Lower leg skin (tissue), 3 donors: ENCODE data around the gene NCMAP.

Experiments used
- POLR2A ChIP-seq, 2 donors: fragments of 450-650 bp; IDR thresholded peaks; one replicate each; pipeline ENCODE4 v1.6.1; 2016 to 2017; ENCODE audit warnings: antibody characterized with exemption in 2 of 2, mild to moderate bottlenecking in 1 of 2, moderate library complexity in 1 of 2
- TF ChIP-seq, protein P1 (sequence below), 3 donors: fragments of 450-650 bp; IDR thresholded peaks; one replicate each; pipeline ENCODE4 v1.5.1; 2016; ENCODE audit warnings: antibody characterized with exemption in 3 of 3, mild to moderate bottlenecking in 3 of 3, moderate library complexity in 2 of 3

GRCh38 chr1:24535778-24536177, 20.1 kb upstream of the NCMAP start:
- TF ChIP-seq, protein P1, sequence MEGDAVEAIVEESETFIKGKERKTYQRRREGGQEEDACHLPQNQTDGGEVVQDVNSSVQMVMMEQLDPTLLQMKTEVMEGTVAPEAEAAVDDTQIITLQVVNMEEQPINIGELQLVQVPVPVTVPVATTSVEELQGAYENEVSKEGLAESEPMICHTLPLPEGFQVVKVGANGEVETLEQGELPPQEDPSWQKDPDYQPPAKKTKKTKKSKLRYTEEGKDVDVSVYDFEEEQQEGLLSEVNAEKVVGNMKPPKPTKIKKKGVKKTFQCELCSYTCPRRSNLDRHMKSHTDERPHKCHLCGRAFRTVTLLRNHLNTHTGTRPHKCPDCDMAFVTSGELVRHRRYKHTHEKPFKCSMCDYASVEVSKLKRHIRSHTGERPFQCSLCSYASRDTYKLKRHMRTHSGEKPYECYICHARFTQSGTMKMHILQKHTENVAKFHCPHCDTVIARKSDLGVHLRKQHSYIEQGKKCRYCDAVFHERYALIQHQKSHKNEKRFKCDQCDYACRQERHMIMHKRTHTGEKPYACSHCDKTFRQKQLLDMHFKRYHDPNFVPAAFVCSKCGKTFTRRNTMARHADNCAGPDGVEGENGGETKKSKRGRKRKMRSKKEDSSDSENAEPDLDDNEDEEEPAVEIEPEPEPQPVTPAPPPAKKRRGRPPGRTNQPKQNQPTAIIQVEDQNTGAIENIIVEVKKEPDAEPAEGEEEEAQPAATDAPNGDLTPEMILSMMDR (IDR thresholded peaks at IDR 0.05), result no peak
- no peak for TF ChIP-seq POLR2A (IDR thresholded peaks at IDR 0.05)
